NCI-H2171 (cell line): ENCODE data around the gene TATDN2.
"Not testable (repeated sequence)": the region's sequence is repeated elsewhere in the genome, so short reads cannot be mapped to it uniquely, and the experiment has no call there.

Experiments
- DNase-seq: peaks from one replicate; lab custom pipeline; 2025; lab: John Stamatoyannopoulos, UW

TATDN2 gene

DNA sequence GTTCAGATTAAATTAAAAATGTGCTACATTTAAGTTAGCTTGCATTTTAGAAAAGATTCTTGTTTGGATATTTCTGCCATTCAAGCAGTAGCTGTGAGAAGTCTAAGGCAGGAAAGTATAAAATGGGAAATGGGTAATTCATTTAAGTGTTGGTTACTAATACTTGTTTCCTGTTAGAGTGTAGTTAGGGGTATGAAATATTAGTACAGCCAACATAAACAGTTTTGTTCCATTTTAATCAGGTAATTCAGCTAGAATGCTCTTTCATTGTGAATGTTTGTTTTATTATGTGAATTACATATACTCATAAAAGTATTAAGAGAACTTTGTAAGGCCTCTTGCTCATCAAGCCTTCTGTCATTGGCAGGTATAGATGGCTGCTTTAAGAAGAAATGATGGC, 19.9 kb downstream of the TATDN2 start:
- no peak for DNase-seq

GRCh38 chr3:10268930-10269329, 20.7 kb downstream of the TATDN2 start:
- DNase-seq: no peak

DNA sequence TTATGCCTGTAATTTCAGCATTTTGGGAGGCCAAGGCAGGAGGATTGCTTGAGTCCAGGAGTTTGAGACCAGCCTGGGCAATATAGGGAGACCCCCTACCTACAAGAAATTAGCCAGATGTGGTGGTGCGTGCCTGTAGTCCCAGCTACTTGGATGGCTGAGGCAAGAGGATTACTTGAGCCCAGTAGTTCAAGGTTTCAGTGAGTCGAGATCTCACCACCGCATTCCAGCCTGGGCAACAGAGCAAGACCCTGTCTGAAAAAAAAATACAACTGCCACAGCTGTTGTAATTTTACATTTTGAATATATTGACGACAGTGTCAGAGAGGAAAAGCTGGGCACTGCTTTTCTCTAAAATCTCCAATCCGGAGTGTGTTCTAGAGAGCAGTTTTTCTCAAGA, 21.2 kb downstream of the TATDN2 start:
- no peak for DNase-seq

DNA sequence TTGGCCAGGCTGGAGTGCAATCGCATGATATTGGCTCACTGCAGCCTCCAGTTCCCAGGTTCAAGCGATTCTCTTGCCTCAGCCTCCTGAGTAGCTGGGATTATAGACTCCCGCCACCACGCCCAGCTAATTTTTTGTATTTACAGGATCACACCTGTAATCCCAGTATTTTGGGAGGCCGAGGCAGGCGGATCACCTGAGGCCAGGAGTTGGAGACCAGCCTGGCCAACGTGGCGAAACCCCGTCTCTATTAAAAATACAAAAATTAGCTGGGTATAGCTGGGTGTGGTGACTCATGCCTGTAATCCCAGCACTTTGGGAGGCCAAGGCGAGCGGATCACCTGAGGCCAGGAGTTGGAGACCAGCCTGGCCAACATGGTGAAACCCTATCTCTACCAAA, 24.2 kb downstream of the TATDN2 start:
- not testable (repeated sequence) for DNase-seq

DNA sequence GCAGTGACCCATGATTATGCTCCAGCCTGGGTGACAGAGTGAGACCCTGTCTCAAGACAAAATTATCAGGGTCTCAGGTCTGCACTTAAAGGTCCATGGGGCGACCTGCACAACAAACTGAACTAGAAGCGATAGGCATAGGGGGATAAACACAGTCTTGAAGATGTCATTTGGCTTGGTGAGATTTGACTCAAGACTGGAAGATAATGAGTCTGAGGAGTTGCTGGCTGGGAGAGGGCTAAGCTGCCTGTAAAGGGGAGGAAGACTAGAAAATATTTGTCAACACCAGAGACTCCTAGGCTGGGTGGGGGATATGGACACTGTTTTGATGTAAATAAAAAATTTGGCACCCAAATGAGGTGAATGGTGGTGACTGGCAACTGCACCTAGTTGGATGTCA, 24.7 kb downstream of the TATDN2 start:
- no peak for DNase-seq

- no peak for DNase-seq
These were observed 25.5 kb downstream of the TATDN2 start for GRCh38 chr3:10273702-10274305.

GRCh38 chr3:10274601-10275000, 26.3 kb downstream of the TATDN2 start:
- DNase-seq: no peak

- DNase-seq: no peak
These were observed 28.9 kb downstream of the TATDN2 start for GRCh38 chr3:10277115-10277625.

- no peak for DNase-seq
These were observed 30.2 kb downstream of the TATDN2 start for GRCh38 chr3:10278501-10278900.

DNA sequence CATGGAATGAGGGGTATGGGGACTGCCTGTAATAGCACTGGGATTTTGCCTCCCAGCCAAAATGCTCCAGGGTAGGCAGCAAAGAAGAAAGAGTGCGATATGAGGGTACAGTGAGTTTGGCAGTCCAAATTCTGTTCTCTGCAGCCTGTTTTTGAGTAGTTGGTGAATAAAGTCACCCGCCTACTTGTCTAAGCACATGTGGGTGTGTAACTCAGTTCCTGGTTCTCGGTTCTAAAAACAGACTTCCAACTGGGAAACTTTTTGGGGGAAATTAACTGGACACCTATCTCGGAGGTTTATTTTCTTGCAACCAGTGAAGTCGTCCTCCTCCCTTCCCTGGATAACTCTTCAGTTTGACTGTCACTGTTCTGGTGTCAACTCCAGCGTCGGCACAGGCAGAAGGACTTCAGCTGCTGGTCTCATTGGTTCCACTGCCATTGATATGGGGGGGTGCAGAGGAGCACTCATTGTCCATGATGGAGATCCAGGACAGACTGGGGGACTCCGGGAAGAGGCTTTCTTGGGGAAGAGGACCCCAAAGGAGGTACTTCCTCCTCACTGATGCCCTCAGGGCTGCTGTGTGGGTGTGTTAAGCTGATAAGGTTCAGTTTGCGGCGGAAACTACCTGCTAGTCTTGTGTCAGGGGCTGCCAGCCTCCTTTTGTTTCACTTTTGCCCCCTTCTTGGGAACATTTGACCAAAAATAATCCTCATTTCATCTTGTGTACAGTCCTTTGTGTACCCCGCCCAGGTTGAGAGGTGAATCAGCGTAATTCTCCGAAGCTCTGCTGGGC, 31.3 kb downstream of the TATDN2 start:
- DNase-seq: no peak

- DNase-seq: no peak
These were observed 31.9 kb downstream of the TATDN2 start for GRCh38 chr3:10280177-10280529.

DNA sequence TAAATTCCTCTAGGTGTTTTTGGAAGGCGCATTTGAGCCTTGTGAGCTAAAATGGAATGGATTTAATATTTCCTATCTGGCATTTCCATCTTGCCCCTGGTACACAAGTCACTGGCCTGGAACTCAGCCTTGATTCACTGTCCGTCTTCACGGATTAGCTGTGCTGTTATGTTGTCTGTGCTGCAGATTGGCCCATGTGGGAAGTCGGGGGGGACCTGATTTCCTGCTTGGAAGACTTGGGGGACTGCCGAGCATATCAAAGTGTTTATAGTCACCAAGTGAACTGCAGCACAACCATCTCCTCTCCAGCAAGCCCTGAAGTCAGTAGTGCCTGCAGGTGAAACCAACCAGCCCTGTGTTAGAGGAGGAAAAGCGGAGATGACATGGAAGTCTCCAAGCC, 32.3 kb downstream of the TATDN2 start:
- DNase-seq: no peak

DNA sequence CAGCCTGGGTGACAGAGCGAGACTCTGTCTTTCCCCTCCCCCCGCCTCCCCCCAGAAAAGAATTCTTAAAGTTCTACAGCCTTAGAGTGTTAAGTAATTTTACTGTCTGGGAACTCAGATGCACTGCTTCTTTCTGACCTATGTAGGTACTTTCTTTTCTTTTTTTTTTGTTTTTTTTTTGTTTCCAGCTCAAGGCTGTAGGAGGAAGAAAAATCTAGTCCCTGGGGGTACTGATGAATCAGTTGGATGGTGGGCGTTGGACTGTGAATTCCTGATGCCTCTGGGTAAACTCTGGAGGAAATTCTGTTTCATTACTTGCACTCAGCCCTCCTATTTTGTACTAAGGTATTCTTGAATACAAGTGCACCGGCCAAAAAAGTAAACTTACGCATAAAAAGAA, 33.7 kb downstream of the TATDN2 start:
- DNase-seq: no peak

DNA sequence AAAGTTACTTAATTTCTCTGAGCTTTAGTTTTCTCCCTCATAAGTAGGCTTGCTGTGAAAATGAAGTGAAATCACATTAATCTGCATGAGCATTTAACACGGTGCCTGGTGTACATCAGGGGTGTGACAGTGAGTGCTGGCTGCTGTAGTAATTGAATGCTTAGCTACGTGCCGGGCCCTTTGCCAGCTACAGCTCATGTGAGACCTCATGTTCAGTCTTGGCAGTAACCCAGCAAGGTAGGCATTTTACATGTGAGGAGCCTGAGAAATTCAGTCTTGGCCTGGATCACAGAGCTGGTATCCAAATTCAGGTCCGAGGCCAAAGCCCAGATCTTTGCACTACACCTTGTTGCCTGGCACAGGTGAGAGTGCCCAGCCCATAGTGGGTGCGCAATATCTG, 35.4 kb downstream of the TATDN2 start:
- DNase-seq: peak; percentile 84

DNA sequence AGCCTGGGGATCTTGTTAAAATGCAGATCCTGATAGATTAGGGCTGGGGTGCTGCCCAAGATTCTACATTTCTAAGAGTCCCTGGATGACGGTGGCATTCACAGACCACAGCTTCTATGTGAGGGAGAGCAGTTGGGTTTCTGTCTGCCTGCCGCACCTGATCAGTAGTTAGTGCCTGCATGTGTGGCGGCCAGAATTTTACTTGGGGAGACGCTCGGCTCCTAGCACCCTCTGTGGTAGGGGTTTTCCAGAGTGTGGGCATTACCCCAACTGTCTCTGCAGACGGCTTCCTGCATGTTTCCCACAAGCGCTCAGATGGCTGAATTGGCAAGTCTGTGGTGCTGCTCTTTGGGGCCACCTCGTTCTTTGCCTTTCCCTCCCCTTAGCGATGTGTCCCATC, 36.2 kb downstream of the TATDN2 start:
- DNase-seq: no peak

DNA sequence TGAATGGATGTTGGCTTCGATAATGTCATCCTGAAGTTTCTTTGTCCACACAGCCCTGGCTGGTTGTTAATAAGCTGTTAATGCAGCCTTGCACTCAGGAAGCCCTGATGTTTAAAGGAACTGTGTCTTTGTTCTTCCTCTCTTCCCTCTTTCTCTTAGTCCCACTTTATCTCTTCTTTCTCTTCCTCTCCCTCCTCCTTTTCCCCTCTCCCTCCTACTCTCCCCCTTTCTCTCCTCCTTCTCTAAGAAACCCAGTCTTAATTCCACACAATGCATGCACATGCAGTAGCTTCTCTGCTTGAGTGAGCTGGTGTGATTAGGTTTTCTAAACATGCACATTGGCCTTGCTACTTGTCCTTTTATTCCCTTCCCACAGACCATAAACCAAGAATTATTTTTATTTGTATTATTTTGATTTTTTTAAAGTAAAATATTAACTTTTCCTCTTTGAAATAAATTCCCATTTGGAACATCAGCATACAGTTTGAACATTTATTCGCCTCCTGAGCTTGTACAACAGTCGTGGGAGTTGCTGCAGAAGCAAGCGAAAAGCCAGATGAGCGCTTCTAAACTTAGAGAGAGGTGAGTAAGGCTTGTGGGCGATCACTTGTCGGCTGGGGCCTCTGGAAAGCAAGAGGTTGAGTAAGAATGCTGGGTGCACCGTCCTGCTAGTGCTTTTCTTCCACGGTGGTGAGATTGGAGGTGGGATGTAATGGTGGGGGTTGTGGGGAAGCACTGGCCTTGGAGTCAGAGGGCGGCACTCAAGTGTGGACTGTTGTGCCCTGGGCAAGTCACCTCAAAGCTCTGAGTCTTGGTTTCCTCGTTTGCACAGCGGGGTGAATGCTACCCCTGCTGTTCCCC, 37.2 kb downstream of the TATDN2 start:
- no peak for DNase-seq

- no peak for DNase-seq
These were observed 37.9 kb downstream of the TATDN2 start for GRCh38 chr3:10286133-10286524.

GRCh38 chr3:10286596-10287295, 38.5 kb downstream of the TATDN2 start:
- no peak for DNase-seq

DNA sequence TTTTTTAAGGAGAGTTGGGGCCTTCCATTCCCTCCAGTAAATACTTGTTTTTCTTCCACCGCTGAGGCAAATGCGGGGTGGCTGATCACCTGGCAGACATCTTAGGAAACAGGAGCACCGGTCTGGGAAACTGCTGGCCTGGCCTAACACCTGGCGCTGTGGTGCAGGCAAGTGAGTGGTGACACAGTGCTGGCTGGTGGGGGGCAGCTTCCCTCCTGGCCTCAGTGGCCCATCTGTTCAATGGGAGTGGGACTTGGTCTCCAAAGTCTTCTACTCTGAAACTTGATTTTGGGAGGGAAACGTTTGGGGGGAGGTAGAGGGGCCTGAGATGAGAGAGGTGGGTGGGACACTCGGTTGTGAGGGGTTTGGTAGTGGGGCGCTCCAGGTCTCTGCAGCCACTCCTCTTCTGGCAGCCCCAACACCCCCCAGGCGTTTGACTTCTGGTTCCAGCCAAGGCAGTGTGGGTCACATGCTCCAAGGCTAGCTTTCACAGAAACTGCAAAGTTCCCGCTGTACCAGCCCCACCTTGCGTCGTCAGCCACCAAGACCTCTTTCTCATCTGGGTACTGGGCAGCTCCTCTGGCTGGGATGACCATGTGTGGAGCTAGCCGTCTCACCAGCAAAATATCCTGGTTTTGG, 39.8 kb downstream of the TATDN2 start:
- no peak for DNase-seq

DNA sequence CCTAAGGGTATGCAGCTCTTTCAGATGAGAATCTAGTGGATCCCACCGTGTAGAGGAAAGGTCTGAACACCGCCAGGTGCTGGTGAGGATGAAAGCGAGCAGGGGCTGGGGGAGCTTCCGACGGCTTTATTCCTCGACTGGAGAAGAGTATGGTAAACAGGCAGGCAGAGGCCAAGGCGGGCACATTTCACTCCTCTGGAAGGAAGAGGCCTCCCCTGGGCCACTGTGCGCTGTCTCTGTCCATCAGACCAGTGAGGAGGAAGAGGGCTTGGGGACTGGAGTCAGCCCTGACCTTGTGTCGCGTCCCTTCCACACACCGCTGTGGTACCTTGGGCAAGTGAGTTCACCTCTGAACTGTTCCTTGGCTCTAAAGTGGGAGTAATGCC, 40.3 kb downstream of the TATDN2 start:
- no peak for DNase-seq

DNA sequence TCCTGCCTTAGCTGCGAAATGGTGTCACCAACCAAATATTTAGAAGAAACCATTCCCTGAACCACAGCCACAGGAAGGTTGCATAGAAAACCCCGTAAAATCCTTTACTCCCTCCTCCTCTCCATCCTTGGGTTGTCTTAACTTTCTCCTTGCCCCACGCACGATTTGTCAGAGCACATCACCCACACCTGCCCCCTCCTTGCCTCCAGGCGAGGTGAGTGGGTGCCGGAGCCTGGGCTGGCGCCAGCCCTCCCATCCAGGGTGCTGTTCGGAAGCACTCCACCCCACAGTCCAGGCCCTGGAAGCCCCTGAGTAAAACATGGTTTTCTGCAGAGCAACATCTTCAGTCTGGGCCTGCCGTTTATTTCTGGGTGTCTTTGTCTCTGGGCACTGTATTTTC, 40.8 kb downstream of the TATDN2 start:
- DNase-seq: no peak
